NCI-H1694 treated with DMSO at 0.1 percent for 48 hours (cell line): ENCODE measurements around the gene SLC35G6.

Experiments used
- DNase-seq: peaks from one replicate; lab custom pipeline; 2025; lab: John Stamatoyannopoulos, UW

Gene SLC35G6

DNA sequence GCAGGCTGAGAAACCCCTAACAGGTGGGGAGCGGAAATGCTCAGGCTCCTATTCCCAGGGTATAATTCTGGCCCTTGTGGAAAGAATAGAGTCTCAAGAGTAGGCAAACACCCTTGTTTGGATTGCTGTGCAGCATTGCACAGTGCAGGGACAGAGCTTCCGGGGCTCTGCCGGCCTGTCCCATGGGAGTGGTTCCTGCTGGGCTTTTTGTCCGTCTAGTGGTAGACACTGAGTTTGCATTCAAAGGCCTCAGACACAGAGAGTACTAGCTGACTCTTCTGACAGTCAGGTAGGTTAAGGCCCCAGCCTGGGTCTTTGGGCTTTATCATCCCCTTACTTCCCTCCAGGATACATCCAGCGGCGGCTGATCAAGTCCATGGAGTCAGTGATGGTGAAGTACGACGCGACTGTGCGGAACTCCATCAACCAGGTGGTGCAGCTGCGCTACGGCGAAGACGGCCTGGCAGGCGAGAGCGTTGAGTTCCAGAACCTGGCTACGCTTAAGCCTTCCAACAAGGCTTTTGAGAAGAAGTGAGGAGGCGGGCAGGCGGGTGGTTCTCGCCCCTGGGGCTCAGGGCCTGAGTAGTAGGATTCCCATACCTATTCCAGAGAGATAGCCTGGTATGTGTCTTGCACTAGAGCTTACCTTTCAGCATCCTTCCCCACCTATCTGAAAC lies 21.1 kb downstream of the SLC35G6 start:
- DNase-seq, result no peak

- no peak for DNase-seq
These were observed 21.7 kb downstream of the SLC35G6 start for GRCh38 chr17:7502987-7503386.

GRCh38 chr17:7503521-7503920 lies 22.3 kb downstream of the SLC35G6 start:
- DNase-seq, result no peak

- no peak for DNase-seq
These were observed 26.9 kb downstream of the SLC35G6 start for GRCh38 chr17:7508145-7508544.

GRCh38 chr17:7508846-7509245 lies 27.6 kb downstream of the SLC35G6 start:
- DNase-seq, result no peak

DNA sequence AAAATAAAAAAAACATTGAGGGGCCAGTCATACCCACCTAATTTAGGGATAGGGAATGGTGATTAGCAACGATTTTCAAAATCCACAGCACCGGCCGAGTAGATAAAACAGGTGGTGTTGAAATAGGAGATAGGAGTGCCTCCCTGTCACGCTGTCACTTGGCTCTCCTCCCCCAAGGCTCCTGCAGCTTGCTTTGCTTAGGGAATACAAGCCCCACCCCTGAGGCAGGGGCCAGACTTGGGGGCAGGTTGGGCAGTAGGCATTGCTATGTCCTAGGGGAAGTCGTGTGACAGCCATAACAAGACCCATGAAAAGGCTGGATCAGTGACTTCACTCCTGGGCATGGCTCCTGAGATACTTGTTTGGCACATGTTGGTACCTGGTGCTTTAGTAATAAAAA lies 28.7 kb downstream of the SLC35G6 start:
- DNase-seq, result no peak

GRCh38 chr17:7511108-7511507 lies 29.9 kb downstream of the SLC35G6 start:
- DNase-seq, result no peak

DNA sequence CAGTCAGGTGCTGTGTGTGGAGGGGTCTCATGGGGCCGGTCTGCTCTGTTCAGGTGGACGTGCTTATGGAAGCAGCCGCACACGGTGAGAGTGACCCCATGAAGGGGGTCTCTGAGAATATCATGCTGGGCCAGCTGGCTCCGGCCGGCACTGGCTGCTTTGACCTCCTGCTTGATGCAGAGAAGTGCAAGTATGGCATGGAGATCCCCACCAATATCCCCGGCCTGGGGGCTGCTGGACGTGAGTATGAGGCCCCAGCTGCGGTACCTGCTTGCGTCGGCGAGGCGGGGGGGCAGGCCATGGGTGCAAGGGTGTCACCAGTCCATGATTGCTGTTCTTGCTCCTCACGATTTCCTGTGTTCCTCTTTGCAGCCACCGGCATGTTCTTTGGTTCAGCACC lies 30.9 kb downstream of the SLC35G6 start:
- no peak for DNase-seq

- no peak for DNase-seq
These were observed 31.7 kb downstream of the SLC35G6 start for GRCh38 chr17:7512824-7513540.

GRCh38 chr17:7513850-7514419 lies 32.7 kb downstream of the SLC35G6 start:
- no peak for DNase-seq

- DNase-seq, result no peak
These were observed 34.8 kb downstream of the SLC35G6 start for GRCh38 chr17:7515911-7516610.

- peak; percentile 3 for DNase-seq
These were observed 41.8 kb downstream of the SLC35G6 start for GRCh38 chr17:7523033-7523432.

DNA sequence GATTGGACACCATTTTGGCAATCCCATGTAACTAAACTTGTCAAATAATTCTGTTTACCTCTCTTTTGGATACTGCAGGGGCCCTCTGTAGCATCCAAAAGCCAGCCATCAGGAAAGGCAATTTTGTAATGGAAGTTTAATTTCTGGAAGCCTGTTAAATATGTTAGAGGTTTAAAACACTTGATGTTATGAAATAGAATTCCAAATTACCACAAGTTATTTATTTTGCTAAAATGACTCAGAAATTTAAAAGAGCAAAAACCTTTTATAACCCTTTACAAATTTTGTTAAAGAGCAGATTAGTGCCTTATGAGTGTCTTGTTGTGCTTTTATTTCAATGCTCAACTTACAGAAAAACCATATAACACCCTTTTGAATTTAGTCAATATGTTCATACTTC lies 47.6 kb downstream of the SLC35G6 start:
- no peak for DNase-seq

- no peak for DNase-seq
These were observed 49.0 kb downstream of the SLC35G6 start for GRCh38 chr17:7530023-7530900.
